ENCODE data around the gene YEATS4.

The YEATS4 gene

DNA sequence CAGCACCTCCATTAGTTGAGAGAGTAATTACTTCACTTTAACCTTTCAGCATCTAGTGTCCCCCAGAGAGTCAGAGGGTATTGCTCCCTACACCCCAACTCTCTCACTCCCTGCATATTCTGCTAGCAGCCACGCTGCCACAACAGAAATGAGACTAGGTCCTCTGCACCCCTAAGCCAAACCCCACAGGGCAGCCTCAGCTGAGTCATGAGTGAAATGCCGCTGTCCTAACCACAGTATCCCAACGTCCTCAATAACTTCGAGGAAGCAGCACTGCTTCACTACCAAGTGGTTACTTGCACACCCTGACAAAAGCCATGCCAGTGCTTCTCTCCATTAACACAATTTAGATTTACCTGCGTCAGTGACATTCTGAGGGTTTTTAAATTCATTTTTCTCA, 18.2 kb upstream of the YEATS4 start:
- no peak for DNase-seq

DNA sequence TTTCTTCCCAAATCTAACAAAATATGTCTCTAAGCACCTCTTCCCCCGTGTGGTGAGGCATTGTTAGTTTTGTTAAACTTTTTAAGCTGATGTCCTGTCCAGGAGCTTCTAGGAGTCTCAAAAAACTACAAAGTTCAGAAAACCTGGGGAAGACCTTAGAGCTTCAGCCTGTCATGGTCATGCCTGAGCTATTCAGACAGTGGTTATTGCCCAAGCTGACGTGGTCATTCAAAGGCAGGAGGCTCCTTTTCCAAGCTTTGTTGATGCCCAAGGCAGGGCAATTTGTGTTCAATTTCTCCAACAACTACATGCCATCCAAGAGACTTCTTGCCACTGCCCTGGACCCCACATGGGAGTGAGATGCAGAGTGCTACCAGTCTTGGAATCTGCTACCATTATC, 17.1 kb upstream of the YEATS4 start:
- no peak for DNase-seq

DNA sequence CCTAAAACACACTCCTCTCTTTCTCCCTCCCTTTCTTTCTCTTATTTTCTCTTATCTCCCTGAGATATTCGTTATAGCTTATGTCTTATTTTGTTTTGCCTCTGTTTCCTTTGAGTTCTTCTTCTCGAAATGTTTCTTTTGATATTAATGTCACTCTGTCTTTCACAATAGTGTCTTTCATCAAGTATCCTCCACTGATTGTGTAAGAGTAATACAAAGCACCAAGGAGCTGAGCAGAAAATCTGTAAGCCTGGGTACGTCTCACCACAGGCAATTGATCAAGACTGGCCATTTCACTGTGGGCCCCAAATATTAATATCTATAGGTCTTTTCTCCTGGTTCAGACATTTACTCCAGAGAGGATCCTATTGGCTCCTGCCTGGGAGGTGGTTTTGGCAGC, 16.2 kb upstream of the YEATS4 start:
- DNase-seq, result no peak

DNA sequence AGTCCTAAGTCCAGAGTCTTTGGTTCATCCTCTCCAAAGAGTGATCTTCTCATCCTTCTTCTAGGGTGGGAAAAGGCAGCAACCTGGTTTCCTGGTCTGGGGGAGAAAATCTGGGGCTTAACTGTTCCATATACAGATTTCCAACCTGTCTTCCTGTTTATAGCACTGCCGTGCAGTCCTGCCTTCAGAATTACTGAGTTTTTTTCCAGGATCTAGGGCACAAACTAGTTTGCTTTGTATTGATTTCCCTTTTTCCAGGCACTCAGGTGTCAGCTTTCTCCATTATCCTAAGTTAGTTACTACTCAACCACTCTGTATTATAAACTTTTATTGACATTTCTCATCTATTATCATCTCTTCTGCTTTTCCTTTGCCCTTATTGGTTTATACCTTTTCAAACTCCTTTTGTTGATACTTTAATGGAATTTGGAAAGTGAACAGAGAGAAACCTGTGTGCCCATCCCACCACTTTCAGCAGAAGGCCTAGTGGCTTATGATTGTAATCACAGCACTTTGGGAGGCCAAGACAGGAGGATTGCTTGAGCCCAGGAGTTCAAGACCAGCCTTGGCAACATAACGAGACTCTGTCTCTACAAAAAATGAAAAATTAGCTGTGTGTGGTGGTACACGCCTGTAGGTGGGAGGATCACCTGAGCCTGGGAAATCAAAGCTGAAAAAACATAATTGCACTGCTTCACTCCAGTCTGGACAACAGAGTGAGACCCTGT, 15.5 kb upstream of the YEATS4 start:
- DNase-seq, result no peak

DNA sequence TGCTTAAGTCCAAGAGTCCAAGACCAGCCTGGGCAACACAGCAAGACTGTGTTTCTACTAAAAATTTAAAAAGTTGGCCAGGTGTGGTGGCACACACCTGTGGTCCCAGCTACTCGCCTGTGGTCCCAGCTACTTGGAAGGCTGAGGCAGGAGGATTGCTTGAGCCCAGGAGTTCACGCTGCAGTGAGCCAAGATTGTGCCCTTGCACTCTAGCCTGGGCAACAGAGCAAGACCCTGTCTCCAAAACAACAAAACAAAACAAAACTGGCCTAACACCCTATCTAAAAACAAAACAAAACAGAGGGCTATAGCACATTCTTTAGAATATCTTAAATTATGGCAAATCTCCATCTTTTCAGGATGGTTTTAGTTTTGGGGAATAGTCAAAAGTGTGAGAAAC, 14.5 kb upstream of the YEATS4 start:
- DNase-seq, result no peak

DNA sequence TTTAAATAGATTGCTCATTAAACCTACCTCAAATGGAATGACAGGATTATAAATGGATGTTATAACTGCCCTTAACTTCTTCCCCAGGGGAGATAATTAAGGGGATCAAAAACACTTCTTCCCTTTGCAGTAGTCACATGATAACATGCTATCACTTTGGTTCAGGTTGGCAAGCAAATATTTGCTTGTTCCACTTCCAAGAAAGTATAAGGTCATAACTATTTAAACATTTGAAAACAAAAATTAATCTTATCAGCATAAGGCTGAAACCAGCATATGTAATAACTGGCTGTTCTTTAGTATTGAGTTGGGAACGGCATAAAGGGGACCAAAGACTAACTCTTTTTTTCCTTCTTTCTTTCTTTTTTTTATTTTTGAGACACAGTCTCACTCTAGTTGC, 13.8 kb upstream of the YEATS4 start:
- DNase-seq, result no peak

DNA sequence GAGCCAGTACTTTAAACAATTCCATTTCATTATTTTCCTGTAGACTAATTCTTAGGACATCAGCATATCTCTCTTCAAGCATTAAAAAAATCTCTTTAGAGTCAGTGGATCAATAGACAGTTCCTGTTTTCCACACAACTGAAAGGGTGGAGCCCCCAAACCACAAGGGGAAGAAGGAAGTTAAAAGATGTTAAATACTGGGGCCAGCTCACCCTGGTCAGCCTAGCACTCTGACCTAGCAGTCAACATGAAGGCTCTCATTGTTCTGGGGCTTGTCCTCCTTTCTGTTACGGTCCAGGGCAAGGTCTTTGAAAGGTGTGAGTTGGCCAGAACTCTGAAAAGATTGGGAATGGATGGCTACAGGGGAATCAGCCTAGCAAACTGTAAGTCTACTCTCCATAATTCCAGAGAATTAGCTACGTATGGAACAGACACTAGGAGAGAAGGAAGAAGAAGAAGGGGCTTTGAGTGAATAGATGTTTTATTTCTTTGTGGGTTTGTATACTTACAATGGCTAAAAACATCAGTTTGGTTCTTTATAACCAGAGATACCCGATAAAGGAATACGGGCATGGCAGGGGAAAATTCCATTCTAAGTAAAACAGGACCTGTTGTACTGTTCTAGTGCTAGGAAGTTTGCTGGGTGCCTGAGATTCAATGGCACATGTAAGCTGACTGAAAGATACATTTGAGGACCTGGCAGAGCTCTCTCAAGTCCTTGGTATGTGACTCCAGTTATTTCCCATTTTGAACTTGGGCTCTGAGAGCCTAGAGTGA, 11.2 kb upstream of the YEATS4 start, which contains the start of gene LYZ:
LYZ (plus strand) TSS at position 220 of the 777 bp plus-strand sequence; CDS start at position 248, 28 bp downstream.
- DNase-seq, result peak in 2 of 56 donors; percentile 3 to 19

DNA sequence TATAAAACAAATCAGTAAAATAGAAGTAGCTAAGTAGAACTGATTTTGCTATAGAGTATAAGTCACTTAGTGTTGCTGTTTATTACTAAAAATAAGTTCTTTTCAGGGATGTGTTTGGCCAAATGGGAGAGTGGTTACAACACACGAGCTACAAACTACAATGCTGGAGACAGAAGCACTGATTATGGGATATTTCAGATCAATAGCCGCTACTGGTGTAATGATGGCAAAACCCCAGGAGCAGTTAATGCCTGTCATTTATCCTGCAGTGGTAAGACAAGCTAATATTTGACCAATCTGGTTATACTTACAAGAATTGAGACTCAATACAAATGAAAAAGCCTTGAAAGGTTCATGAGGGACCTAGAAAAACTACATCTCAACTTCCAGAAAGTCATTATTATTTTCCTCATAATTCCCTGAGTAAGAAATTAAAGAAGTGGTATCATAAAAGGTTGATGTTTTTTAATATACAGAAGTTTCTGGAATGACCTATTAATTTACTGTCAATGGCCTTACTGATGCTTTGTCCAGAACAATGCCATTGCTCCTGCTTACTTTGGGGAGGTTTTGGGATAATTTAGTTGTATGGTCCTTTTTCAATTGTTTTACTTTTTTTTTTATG, 9.4 kb upstream of the YEATS4 start:
- no peak for DNase-seq

DNA sequence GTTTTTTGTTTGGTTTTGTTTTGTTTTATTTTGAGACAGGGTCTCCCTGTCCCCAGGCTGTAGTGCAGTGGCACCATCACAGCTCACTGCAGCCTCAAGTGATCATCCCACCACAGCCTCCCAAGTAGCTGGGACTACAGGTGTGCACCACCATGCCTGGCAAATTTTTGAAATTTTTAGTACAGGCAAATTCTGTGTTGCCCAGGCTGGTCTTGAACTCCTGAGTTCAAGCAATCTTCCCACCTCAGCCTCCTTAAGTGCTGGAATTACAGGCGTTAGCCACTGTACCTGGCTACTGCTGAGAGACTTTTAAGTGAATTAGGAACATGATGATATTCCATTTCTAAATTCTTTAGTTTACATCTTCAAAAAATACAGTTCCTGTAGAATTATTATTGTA, 8.8 kb upstream of the YEATS4 start:
- no peak for DNase-seq

DNA sequence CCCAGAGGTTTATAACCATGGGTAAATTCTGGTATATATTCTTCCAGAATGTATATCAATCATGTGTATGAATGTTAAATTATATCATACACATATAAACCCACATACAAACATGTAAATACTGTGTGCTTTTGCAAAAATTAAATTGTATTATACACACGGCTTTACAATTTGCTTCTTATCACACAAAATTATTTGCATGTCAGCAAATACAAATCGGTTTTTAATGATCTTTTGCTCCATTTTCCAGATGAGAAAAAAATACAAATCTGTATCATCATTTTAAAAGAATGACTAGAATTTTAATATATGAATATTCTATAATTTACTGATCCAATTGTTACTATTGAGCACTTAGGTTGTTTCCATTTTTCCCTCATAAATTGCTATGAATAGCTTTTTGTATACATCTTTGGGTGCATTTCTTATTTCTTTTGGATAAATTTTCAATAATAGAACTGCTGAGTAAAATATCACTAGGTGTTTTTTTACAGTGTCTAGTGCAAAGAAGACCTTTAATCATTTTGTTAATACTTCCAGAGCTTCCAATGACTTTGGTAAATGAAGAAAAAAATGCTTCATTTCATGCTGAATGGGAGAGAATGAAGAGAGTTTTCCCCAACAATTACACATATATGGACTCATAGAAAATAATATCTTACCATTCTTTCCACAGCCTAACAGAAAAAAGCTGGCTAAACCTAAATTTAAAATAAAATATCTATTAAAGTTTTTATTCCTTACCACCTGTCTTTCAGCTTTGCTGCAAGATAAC, 7.9 kb upstream of the YEATS4 start:
- no peak for DNase-seq

DNA sequence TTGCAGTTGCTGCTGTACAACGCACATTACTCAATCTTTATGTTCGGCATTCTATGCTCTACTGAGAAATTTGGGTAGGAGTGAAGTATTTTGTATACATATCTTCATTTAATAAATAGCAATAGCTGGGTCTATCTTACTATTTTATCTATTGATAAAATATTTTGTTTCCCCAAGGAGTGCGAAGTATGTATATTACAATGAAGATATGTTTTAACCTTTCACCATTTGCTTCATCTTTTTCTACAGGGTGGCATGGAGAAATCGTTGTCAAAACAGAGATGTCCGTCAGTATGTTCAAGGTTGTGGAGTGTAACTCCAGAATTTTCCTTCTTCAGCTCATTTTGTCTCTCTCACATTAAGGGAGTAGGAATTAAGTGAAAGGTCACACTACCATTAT, 6.6 kb upstream of the YEATS4 start:
- DNase-seq, result no peak

DNA sequence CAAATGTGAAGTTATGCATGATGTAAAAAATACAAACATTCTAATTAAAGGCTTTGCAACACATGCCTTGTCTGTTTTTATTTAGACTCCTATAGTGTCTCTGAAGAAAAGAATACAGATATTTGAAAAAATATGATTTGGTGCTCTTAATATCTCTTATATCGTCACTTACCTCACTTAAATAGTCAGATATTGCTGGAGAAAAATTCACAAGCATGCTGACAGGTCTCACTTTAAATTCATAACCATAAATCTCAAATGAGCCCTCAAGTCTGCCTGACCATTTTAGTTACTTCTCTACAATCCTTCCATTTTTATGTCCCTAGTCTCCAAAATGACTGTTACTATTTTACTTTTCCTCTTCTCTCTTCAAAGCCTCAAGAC, 5.4 kb upstream of the YEATS4 start:
- no peak for DNase-seq

DNA sequence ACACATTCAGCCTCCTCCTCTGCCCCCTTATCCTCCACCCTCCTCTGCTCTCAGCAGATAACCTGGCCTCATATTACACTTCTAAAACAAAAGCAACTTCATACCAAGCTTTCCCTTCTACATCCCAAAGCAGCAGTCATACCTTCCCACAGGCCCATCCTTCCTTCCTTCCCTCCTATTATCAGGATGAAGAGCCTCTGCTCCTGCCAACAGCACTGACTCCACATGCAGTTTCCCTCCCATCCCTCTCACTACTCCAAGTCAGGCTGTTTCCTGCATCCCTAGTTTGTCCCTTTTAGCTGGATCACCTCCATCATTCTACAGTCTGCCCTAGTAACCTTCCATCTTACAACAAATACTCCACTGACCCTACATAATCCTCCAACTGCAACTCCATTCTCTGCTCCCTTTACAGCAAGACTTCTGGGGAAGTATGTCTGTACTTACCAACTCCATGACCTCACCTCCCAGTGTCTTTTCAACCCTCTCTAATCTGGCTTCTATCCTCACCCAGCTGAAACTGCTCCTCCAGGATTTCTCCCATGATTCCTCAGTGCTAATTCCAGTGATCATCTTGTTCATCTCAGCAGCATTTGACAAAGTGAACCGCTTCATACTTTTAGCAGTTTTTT, 4.9 kb upstream of the YEATS4 start:
- DNase-seq, result no peak

DNA sequence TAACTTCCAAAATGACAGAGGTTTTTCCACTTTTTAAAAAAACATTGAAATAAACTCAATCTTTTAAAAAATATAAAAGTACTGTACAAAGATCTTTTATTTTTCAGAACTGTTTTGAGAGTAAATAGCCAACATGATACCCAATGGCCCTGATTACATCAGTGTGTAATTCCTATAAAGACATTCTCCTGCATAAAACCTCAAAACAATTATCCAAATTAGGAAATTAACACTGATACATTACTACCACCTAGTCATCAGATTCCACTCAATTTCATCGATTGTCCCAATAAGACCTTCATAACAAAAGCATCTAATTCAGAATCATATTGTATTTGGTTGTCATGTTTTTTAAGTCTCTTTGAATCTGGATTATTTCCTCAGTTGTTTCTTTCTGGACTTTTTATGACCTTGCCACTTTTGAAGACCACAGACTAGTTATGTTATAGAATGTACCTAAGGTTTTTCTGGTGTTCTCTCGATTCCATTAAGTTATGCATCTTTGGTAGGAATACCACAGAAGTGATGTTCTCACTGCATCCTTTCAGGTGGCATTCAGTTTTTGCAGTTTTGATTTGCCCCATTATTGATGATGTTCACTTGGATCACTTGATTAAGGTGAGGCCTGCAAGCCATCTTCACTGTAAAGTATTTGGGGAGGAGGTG, 4.0 kb upstream of the YEATS4 start:
- DNase-seq, result no peak

DNA sequence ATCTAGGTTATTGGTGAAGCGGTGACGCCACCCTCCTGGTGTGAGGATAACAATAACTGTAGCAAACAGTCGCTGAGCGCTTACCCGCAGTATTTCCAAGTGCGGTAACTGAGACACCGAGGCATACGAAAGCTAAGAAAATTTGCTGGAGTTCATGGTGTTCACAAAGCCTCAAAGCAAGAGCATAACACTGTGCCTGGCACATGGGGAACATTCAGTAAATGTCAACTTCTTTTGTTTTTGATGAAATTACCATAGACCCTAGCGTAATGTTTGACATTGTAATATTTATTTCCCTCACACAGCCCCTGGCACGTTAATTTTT, 767 bp downstream of the YEATS4 start:
- no peak for DNase-seq

DNA sequence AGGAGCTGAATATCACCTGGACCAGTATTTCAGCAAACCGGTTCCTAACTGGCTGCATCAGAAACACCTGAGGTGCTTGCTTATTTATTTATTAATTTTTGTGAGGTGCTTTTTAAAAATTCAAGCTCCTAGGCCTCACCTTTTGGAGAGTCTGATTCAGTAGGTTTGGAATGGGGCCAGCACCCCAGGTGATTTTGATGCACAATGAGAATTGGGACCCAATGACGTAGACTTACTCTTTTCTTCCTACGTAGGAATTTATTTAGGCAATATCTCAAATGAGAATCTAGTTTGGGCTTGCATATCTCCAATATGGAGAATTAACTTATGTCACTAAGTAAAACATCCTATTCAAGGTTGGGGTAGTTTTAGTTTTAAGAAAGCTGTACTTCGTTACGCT, 7.3 kb downstream of the YEATS4 start:
- DNase-seq, result no peak

DNA sequence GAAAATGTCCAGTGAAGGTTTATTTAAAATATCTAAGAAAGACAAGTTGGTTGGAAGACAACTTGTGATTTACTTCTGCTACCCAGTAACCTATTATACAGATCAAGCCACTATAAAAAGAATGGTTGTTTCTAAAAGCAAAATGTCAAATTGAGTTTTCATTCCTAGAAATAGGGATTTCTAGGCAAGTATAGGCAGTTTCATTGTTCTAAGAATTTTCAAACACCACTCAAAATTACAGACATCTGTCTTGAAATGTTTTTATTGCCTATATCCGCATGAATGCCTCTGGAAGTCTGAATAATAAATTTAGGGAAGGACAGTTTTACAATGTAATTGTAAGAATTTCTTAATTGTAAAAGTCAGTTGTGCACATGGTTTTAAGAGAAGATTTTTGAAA, 8.6 kb downstream of the YEATS4 start:
- no peak for DNase-seq

DNA sequence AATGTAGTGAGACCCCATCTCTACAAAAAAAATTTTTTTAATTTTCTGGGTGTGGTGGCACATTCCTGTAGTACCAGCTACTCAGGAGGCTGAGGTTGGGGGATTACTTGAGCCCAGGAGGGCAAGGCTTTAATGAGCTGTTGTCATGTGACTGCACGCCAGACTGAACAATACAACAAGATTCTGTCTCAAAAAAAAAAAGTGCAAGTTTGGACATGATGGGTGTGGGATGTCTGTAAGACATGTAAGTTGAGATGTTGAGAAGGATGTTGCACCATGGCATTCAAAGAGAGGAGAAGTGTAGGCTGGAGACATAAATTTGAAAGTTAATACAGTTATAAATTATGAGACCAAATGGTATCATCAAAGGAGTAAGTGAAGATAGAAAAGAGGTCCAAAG, 23.5 kb downstream of the YEATS4 start:
- DNase-seq, result no peak

DNA sequence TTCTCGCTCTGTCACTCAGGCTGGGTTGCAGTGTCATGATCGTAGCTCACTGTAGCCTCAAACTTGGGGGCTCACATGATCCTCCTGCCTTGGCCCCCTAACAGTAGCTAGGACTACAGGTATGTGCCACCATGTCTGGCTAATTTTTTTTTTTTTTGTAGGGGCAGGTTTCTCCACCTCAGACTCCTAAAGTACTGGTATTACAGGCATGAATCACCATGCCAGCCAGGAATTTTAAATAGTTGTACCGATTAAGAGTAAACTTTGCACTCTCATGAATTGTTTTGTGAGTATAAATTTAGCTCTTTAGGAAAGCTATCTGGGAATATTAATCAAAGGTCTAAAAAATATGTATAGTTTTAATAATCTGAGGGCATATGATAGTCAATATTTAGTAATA, 25.5 kb downstream of the YEATS4 start:
- DNase-seq, result no peak

DNA sequence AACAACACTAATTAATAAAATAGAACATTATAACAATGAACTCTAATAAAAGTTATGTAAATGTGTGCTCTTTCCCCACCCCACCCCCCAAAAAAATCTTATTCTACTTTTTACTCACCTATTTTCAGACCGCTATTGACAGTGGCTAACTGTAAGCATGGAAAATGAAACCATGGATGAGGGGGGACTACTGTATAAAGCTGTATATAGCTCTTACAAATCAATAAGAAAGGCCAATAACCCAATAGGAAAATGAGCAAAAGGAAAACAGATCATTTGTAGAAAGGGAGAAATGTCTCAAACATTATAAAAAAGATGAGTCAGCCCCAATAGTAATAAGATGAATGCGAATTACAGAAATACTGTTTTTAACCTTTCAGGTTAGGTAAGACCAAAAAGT, 27.4 kb downstream of the YEATS4 start:
- no peak for DNase-seq

DNA sequence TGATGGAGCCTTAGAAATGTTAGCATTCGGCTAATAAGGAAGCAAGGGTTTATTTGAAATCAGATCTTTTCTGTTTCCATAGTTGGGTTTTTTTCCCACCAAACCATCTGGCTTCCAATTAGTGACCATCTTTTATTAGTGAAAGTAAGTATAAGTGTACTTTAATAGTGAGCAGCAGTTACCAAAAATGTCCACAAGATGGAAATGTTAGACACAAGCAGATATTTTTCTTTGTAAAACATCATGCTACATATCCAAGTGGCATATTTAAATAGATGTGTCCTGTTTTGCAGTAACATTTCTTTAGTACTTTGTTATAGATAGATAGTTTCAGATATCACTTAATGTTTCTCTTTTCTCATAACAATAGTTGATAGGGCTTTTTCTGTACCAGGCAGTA, 28.8 kb downstream of the YEATS4 start:
- DNase-seq, result peak in 1 of 56 donors; percentile 31

Measured in amygdala (tissue), 56 donors.